ENCODE measurements around the gene DOCK1.

- TF ChIP-seq CTCF (IDR thresholded peaks at IDR 0.05) (no peak), POLR2AphosphoS5 (IDR thresholded peaks at IDR 0.05) (no peak), POLR2A (IDR thresholded peaks at IDR 0.05) (no peak)
Observed at GRCh38 chr10:127368929-127369328, 463.7 kb downstream of the DOCK1 start.
